SK-N-MC (cell line): ENCODE measurements around the gene MME.

Experiments
- EZH2 ChIP-seq: fragments of 200-600 bp; sonication (generic); IDR thresholded peaks from one replicate; pipeline ENCODE4 v1.6.1; 2017; ENCODE audit warnings: antibody characterized with exemption
- POLR2AphosphoS5 ChIP-seq: IDR thresholded peaks from 2 replicates; pipeline ENCODE4 v1.6.1; 2012; ENCODE audit warnings: mild to moderate bottlenecking, low read depth, low read length, borderline replicate concordance

DNA sequence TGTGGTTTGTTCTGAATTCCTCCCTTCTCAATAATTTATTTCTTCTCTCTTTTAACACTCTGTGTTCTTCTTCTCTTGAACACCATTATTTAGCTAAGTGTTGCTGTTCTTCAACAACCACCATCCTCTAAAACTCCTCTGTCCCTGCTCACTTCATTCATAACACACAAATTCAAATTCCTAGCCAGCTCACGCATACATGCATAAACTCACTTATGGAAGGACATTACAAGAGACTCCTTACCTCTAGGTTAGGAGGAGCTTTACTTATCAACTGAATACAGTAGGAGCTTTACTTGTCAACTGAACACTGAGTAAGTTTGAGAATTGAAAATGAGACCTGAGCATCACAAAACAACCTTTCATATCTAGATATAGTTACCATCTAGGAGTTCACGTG, 23.6 kb downstream of the MME start:
- TF ChIP-seq EZH2 (no peak), POLR2AphosphoS5 (no peak)
